MM.1S (cell line): Measurements from ENCODE around the gene TMEM272.

ENCODE experiments used
- CTCF ChIP-seq: fragments of 300-600 bp; sonication (generic); IDR thresholded peaks from 2 replicates; pipeline ENCODE4 v1.5.1; 2016; ENCODE audit warnings: antibody characterized with exemption, low read length, mixed read lengths
- EZH2 ChIP-seq: fragments of 300-600 bp; sonication (generic); optimal IDR thresholded peaks from 2 replicates; pipeline ENCODE3; 2017; ENCODE audit warnings: low read depth, mild to moderate bottlenecking, antibody characterized with exemption, low read length, mixed read lengths

DNA sequence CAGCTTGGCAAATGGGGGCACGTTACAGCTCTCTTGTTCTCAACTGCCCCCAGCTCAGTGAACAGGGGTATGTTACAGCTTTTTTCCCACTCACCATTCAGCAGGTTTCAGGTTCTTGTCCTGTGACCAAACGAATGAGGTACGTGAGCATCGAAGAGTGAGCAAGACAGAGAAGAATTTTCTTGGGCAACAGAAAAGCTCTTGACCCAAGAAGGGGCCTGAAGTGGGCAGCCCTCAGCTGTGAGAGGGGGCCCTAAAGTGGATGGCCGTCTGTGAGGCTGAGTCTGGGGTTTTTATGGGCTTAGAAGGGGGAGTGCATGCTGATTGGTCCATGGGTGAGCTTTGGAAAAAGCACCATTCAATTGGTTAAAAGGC, 38.2 kb upstream of the TMEM272 start:
- no peak for TF ChIP-seq EZH2
- TF ChIP-seq CTCF: no peak
